ENCODE results near the gene RASA1.

The RASA1 gene

DNA sequence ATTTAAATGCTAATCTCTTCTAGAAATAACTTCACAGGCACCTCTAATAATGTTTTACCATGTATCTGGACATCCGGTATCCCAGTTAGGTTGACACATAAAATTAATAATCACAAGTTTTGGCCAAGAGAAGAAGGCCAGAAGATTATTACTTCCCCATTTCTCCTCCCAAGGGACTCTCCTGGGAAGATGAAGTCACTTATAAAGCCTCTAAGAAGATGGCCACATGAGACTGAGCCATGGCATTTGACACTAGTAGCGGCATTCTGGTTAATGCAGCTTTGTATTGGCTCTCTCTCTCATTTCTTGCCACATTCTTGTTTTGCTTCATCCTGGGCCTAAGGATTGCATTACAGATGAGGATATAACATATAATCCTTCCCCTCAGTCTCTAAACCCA lies 34.5 kb upstream of the RASA1 start:
- DNase-seq (no peak), ATAC-seq (ENCODE audit: insufficient read depth, low read depth) (no peak)
- H4K20me1 ChIP-seq (ENCODE audit: insufficient read depth, low read length): no peaks in the 10 kb centered on the region
- H3K27me3 ChIP-seq (ENCODE audit: insufficient read depth, low read length, poor library complexity): peaks cover 7% of the 10 kb centered on the region
- no peaks in the 10 kb centered on the region for H3K9me3 ChIP-seq (ENCODE audit: insufficient read depth, low read length, severe bottlenecking)
- no peak overlapping the region for H3K27ac ChIP-seq (ENCODE audit: low read length)
- H3K36me3 ChIP-seq (ENCODE audit: insufficient read depth, low read length): no peaks in the 10 kb centered on the region
- no peaks in the 10 kb centered on the region for H3K4me1 ChIP-seq (ENCODE audit: insufficient read depth, low read length)
- H3K4me2 ChIP-seq (ENCODE audit: insufficient read depth, low read length): no peak overlapping the region
- no peak for TF ChIP-seq EZH2 (IDR thresholded peaks at IDR 0.05; ENCODE audit: borderline replicate concordance, low read depth, low read length, severe bottlenecking)
- no peaks in the 10 kb centered on the region for H3K79me2 ChIP-seq (ENCODE audit: insufficient read depth, low read length)
- no peak overlapping the region for H3K9ac ChIP-seq (ENCODE audit: low read depth, low read length)
- no peak overlapping the region for H2AFZ ChIP-seq (ENCODE audit: low read depth, low read length)
- no peak overlapping the region for H3K4me3 ChIP-seq (ENCODE audit: low read depth in 1 of 2, low read length in 2 of 2)

DNA sequence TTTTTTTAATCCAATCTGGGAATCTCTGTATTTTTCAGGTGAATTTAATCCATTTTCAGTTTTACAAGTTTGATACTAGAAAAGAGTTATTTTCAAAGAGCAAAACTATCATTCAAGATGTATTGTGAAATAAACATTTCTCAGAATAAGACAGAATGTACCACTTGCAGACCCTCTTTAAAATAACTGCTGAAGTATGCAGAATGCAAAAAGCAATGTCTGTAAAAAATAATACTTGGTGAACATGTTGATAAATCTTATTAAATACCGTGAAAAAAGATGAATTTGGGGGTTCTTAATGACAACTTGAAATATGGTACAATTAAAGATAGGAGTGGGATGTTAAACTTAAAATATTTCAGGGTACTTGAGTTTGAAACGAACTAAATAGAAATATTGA lies 26.1 kb upstream of the RASA1 start:
- H3K4me1 ChIP-seq (ENCODE audit: insufficient read depth, low read length): no peaks in the 10 kb centered on the region
- no peak for ATAC-seq (ENCODE audit: insufficient read depth, low read depth)
- no peak overlapping the region for H3K9ac ChIP-seq (ENCODE audit: low read depth, low read length)
- H3K4me3 ChIP-seq (ENCODE audit: low read depth in 1 of 2, low read length in 2 of 2): no peak overlapping the region
- DNase-seq: no peak
- TF ChIP-seq, protein P1, sequence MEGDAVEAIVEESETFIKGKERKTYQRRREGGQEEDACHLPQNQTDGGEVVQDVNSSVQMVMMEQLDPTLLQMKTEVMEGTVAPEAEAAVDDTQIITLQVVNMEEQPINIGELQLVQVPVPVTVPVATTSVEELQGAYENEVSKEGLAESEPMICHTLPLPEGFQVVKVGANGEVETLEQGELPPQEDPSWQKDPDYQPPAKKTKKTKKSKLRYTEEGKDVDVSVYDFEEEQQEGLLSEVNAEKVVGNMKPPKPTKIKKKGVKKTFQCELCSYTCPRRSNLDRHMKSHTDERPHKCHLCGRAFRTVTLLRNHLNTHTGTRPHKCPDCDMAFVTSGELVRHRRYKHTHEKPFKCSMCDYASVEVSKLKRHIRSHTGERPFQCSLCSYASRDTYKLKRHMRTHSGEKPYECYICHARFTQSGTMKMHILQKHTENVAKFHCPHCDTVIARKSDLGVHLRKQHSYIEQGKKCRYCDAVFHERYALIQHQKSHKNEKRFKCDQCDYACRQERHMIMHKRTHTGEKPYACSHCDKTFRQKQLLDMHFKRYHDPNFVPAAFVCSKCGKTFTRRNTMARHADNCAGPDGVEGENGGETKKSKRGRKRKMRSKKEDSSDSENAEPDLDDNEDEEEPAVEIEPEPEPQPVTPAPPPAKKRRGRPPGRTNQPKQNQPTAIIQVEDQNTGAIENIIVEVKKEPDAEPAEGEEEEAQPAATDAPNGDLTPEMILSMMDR (IDR thresholded peaks at IDR 0.05; ENCODE audit: borderline replicate concordance, extremely low read depth, low read length, poor library complexity, severe bottlenecking): no peak
- no peak for TF ChIP-seq EZH2 (IDR thresholded peaks at IDR 0.05; ENCODE audit: borderline replicate concordance, low read depth, low read length, severe bottlenecking)
- H2AFZ ChIP-seq (ENCODE audit: low read depth, low read length): no peak overlapping the region
- H3K9me3 ChIP-seq (ENCODE audit: insufficient read depth, low read length, severe bottlenecking): no peaks in the 10 kb centered on the region
- H3K79me2 ChIP-seq (ENCODE audit: insufficient read depth, low read length): no peaks in the 10 kb centered on the region
- H3K27me3 ChIP-seq (ENCODE audit: insufficient read depth, low read length, poor library complexity): no peaks in the 10 kb centered on the region
- H4K20me1 ChIP-seq (ENCODE audit: insufficient read depth, low read length): no peaks in the 10 kb centered on the region
- H3K4me2 ChIP-seq (ENCODE audit: insufficient read depth, low read length): no peak overlapping the region
- H3K27ac ChIP-seq (ENCODE audit: low read length): no peak overlapping the region
- no peaks in the 10 kb centered on the region for H3K36me3 ChIP-seq (ENCODE audit: insufficient read depth, low read length)

- Histone ChIP-seq H3K27me3 (ENCODE audit: insufficient read depth, low read length, poor library complexity) (no peaks in the 10 kb centered on the region), H3K4me2 (ENCODE audit: insufficient read depth, low read length) (no peak overlapping the region), H3K27ac (ENCODE audit: low read length) (no peak overlapping the region), H4K20me1 (ENCODE audit: insufficient read depth, low read length) (no peaks in the 10 kb centered on the region), H3K4me3 (ENCODE audit: low read depth in 1 of 2, low read length in 2 of 2) (no peak overlapping the region), H3K9ac (ENCODE audit: low read depth, low read length) (no peak overlapping the region), H3K9me3 (ENCODE audit: insufficient read depth, low read length, severe bottlenecking) (no peaks in the 10 kb centered on the region), H3K36me3 (ENCODE audit: insufficient read depth, low read length) (no peaks in the 10 kb centered on the region), H3K4me1 (ENCODE audit: insufficient read depth, low read length) (no peaks in the 10 kb centered on the region), H3K79me2 (ENCODE audit: insufficient read depth, low read length) (no peaks in the 10 kb centered on the region), H2AFZ (ENCODE audit: low read depth, low read length) (no peak overlapping the region)
- DNase-seq: no peak
- ATAC-seq (ENCODE audit: insufficient read depth, low read depth): no peak
- TF ChIP-seq, protein P1 (IDR thresholded peaks at IDR 0.05; ENCODE audit: borderline replicate concordance, extremely low read depth, low read length, poor library complexity, severe bottlenecking): no peak
- no peak for TF ChIP-seq EZH2 (IDR thresholded peaks at IDR 0.05; ENCODE audit: borderline replicate concordance, low read depth, low read length, severe bottlenecking)
Measured at GRCh38 chr5:87242242-87242641, 25.4 kb upstream of the RASA1 start.

DNA sequence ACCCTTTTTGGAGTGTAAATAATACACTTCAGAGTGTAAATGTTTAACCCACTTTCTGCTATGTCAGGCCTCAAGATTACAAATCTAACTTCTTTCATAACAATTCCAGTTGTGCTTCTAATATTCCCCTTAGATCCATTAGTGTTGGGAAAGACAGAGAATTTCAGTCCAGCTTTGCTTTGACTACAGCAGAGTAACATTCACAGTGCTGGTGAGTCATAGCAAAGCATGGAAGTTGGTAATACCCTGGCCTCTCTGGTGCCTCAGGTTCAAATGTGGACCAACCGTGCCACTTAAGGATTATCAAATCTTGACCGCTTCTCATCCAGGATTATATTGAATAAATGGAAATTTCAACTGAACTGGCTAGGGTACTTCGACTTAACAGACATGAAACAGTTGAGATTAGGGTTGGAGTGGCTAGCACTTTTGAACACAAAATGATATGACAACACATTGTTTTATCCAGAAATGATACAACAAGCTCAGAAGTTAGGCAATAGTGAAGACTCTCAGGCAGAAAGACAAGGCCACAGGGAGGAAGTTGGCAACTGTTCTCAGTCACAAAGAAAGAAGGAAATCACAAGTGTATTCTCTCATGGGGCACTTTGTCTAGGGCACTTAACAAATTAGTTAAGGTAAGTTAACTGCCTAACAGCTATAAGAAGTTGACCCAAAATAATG lies 24.4 kb upstream of the RASA1 start:
- H3K27ac ChIP-seq (ENCODE audit: low read length): no peak overlapping the region
- DNase-seq: no peak

More for the DNA sequence above, 24.4 kb upstream of the RASA1 start:
- H3K27me3 ChIP-seq (ENCODE audit: insufficient read depth, low read length, poor library complexity): no peaks in the 10 kb centered on the region
- H3K4me3 ChIP-seq (ENCODE audit: low read depth in 1 of 2, low read length in 2 of 2): no peak overlapping the region
- H2AFZ ChIP-seq (ENCODE audit: low read depth, low read length): no peak overlapping the region
- no peak overlapping the region for H3K9ac ChIP-seq (ENCODE audit: low read depth, low read length)
- H3K4me1 ChIP-seq (ENCODE audit: insufficient read depth, low read length): no peaks in the 10 kb centered on the region
- no peaks in the 10 kb centered on the region for H3K79me2 ChIP-seq (ENCODE audit: insufficient read depth, low read length)
- TF ChIP-seq EZH2 (IDR thresholded peaks at IDR 0.05; ENCODE audit: borderline replicate concordance, low read depth, low read length, severe bottlenecking): no peak
- TF ChIP-seq, protein P1 (IDR thresholded peaks at IDR 0.05; ENCODE audit: borderline replicate concordance, extremely low read depth, low read length, poor library complexity, severe bottlenecking): no peak
- no peaks in the 10 kb centered on the region for H3K36me3 ChIP-seq (ENCODE audit: insufficient read depth, low read length)
- no peaks in the 10 kb centered on the region for H3K9me3 ChIP-seq (ENCODE audit: insufficient read depth, low read length, severe bottlenecking)
- no peak for ATAC-seq (ENCODE audit: insufficient read depth, low read depth)
- no peak overlapping the region for H3K4me2 ChIP-seq (ENCODE audit: insufficient read depth, low read length)
- H4K20me1 ChIP-seq (ENCODE audit: insufficient read depth, low read length): no peaks in the 10 kb centered on the region
